Neural progenitor cell (in vitro differentiated cells): ENCODE results near the gene NUP214. TPM values are rescaled to one million over a fixed set of nuclear protein-coding genes. Genes with fewer than 3 reads are reported as not detected.
A peak's percentile ranks its signal among the peaks of the same experiment; 100 is the strongest.

Experiments
- DNase-seq: peaks from one replicate; pipeline ENCODE4 v3.0.0-alpha.2; 2016; ENCODE audit warnings: low spot score
- H2AFZ ChIP-seq: fragments of 200-600 bp; sonication (generic); replicated peaks from 2 replicates; pipeline ENCODE4 v1.6.1; 2016; ENCODE audit warnings: antibody characterized with exemption
- H3F3A ChIP-seq: fragments of 200-600 bp; sonication (generic); 2 replicates; pipeline ENCODE4 v1.6.1; 2016; ENCODE audit warnings: antibody characterized with exemption, low read depth
- H3K27ac ChIP-seq: fragments of 200-600 bp; sonication (generic); 2 replicates; pipeline ENCODE4 v1.5.1; 2016; ENCODE audit warnings: mild to moderate bottlenecking
- H3K27me3 ChIP-seq: fragments of 200-600 bp; sonication (generic); 2 replicates; pipeline ENCODE4 v1.6.1; 2016; ENCODE audit warnings: mild to moderate bottlenecking, moderate library complexity
- H3K36me3 ChIP-seq: fragments of 200-600 bp; sonication (generic); 2 replicates; pipeline ENCODE4 v1.5.1; 2016
- H3K4me1 ChIP-seq: fragments of 200-600 bp; sonication (generic); 2 replicates; pipeline ENCODE4 v1.6.1; 2016; ENCODE audit warnings: mixed run types
- H3K4me2 ChIP-seq: fragments of 200-600 bp; sonication (generic); 2 replicates; pipeline ENCODE4 v1.6.1; 2016
- H3K4me3 ChIP-seq: fragments of 200-600 bp; sonication (generic); 2 replicates; pipeline ENCODE4 v1.5.1; 2016
- H3K79me2 ChIP-seq: fragments of 200-600 bp; sonication (generic); 2 replicates; pipeline ENCODE4 v1.6.1; 2016; ENCODE audit warnings: low read depth
- H3K9ac ChIP-seq: fragments of 200-600 bp; sonication (generic); 2 replicates; pipeline ENCODE4 v1.6.1; 2016
- H3K9me3 ChIP-seq: fragments of 200-600 bp; sonication (generic); 2 replicates; pipeline ENCODE4 v1.5.1; 2016; ENCODE audit warnings: low read depth
- H4K20me1 ChIP-seq: fragments of 200-600 bp; sonication (generic); 2 replicates; pipeline ENCODE4 v1.6.1; 2016; ENCODE audit warnings: low read depth
- H3K27ac Mint-ChIP-seq: 3 replicates; pipeline ENCODE4 v1.8.0; 2021; ENCODE audit warnings: mixed read lengths
- H3K27me3 Mint-ChIP-seq: 2 replicates; pipeline ENCODE4 v1.8.0; 2022; ENCODE audit warnings: low read depth, mild to moderate bottlenecking, inconsistent platforms, moderate library complexity, mixed read lengths; ENCODE audit not compliant: insufficient read depth
- H3K36me3 Mint-ChIP-seq: 3 replicates; pipeline ENCODE4 v1.8.0; 2021; ENCODE audit warnings: mixed read lengths
- H3K4me1 Mint-ChIP-seq: 3 replicates; pipeline ENCODE4 v1.8.0; 2021; ENCODE audit warnings: mixed read lengths
- H3K4me3 Mint-ChIP-seq: 3 replicates; pipeline ENCODE4 v1.8.0; 2021; ENCODE audit warnings: mild to moderate bottlenecking, moderate library complexity, mixed read lengths
- H3K9me3 Mint-ChIP-seq: 3 replicates; pipeline ENCODE4 v1.8.0; 2020; ENCODE audit warnings: mixed read lengths
- CTCF ChIP-seq: fragments of 200-600 bp; sonication (generic); IDR thresholded peaks from 2 replicates; pipeline ENCODE4 v1.5.1; 2017; ENCODE audit warnings: antibody characterized with exemption, mild to moderate bottlenecking
- EZH2 ChIP-seq: fragments of 200-600 bp; sonication (generic); IDR thresholded peaks from 2 replicates; pipeline ENCODE4 v1.6.1; 2017; ENCODE audit warnings: antibody characterized with exemption, mild to moderate bottlenecking, moderate library complexity
- EZH2phosphoT487 ChIP-seq: fragments of 200-600 bp; sonication (generic); IDR thresholded peaks from 2 replicates; pipeline ENCODE4 v1.6.1; 2017; ENCODE audit warnings: antibody characterized with exemption
- total RNA-seq: library from RNA; depleted of rRNA; stranded (reverse); fragments of >200 nt; gene quantifications from 2 replicates; pipeline ENCODE4 v1.2.3, GENCODE V29; 2015; ENCODE audit warnings: low replicate concordance

The NUP214 gene
- total RNA-seq, 1 donor from 2014 or later, result 37.6 TPM

GRCh38 chr9:131259432-131259898, 134.1 kb downstream of the NUP214 start:
- Histone ChIP-seq H3K4me2 (no peak overlapping the region), H3K36me3 (no peaks in the 10 kb centered on the region), H3K79me2 (no peaks in the 10 kb centered on the region), H4K20me1 (no peaks in the 10 kb centered on the region), H3K4me3 (no peak overlapping the region), H2AFZ (no peak overlapping the region), H3K9ac (no peak overlapping the region), H3K9me3 (no peaks in the 10 kb centered on the region), H3K27me3 (no peaks in the 10 kb centered on the region), H3K4me1 (peaks cover 14% of the 10 kb centered on the region), H3F3A (no peaks in the 10 kb centered on the region), H3K27ac (no peak overlapping the region)
- TF ChIP-seq CTCF, result no peak
- no peak for TF ChIP-seq EZH2
- TF ChIP-seq EZH2phosphoT487, result no peak
- no peak for DNase-seq
- H3K4me3 Mint-ChIP-seq, result no peak overlapping the region
- H3K36me3 Mint-ChIP-seq, result no peaks in the 10 kb centered on the region
- H3K27ac Mint-ChIP-seq, result peak overlapping the region; percentile 17
- peaks cover 19% of the 10 kb centered on the region for H3K4me1 Mint-ChIP-seq
- H3K9me3 Mint-ChIP-seq, result no peaks in the 10 kb centered on the region
- H3K27me3 Mint-ChIP-seq, result peaks cover 5% of the 10 kb centered on the region

- Mint-ChIP-seq H3K36me3 (no peaks in the 10 kb centered on the region), H3K4me3 (no peak overlapping the region), H3K9me3 (no peaks in the 10 kb centered on the region), H3K27ac (no peak overlapping the region), H3K27me3 (peaks cover 5% of the 10 kb centered on the region), H3K4me1 (peaks cover 15% of the 10 kb centered on the region)
- no peak overlapping the region for H3K9ac ChIP-seq
- no peak overlapping the region for H3K4me3 ChIP-seq
- peak overlapping the region; percentile 63 for H2AFZ ChIP-seq
- H3K9me3 ChIP-seq, result no peaks in the 10 kb centered on the region
- DNase-seq, result no peak
- H4K20me1 ChIP-seq, result no peaks in the 10 kb centered on the region
- no peak for TF ChIP-seq CTCF
- TF ChIP-seq EZH2phosphoT487, result no peak
- H3K27me3 ChIP-seq, result no peaks in the 10 kb centered on the region
- no peaks in the 10 kb centered on the region for H3K36me3 ChIP-seq
- H3K27ac ChIP-seq, result no peak overlapping the region
- peaks cover 14% of the 10 kb centered on the region for H3K4me1 ChIP-seq
- H3K79me2 ChIP-seq, result no peaks in the 10 kb centered on the region
- no peaks in the 10 kb centered on the region for H3F3A ChIP-seq
- H3K4me2 ChIP-seq, result no peak overlapping the region
Observed at GRCh38 chr9:131259916-131260597, 134.7 kb downstream of the NUP214 start.

- Histone ChIP-seq H3F3A (no peaks in the 10 kb centered on the region), H3K9ac (no peak overlapping the region), H2AFZ (no peak overlapping the region), H3K4me3 (no peak overlapping the region), H4K20me1 (no peaks in the 10 kb centered on the region), H3K4me1 (peaks cover 14% of the 10 kb centered on the region), H3K27me3 (no peaks in the 10 kb centered on the region), H3K4me2 (no peak overlapping the region), H3K79me2 (no peaks in the 10 kb centered on the region), H3K27ac (no peak overlapping the region), H3K36me3 (no peaks in the 10 kb centered on the region), H3K9me3 (no peaks in the 10 kb centered on the region)
- Mint-ChIP-seq H3K4me1 (peaks cover 15% of the 10 kb centered on the region), H3K27me3 (peaks cover 3% of the 10 kb centered on the region), H3K9me3 (no peaks in the 10 kb centered on the region), H3K36me3 (no peaks in the 10 kb centered on the region), H3K4me3 (no peak overlapping the region), H3K27ac (no peak overlapping the region)
- no peak for DNase-seq
- TF ChIP-seq EZH2 (no peak), CTCF (no peak), EZH2phosphoT487 (no peak)
Observed at GRCh38 chr9:131260751-131261452, 135.5 kb downstream of the NUP214 start.
